OCI-M1 (cell line): ENCODE measurements around the gene EXOSC2.
A peak's percentile ranks its signal among the peaks of the same experiment; 100 is the strongest.
"Not testable (repeated sequence)": the region's sequence is repeated elsewhere in the genome, so short reads cannot be mapped to it uniquely, and the experiment has no call there.

ENCODE experiments used
- DNase-seq: peaks from one replicate; lab custom pipeline; 2025; lab: John Stamatoyannopoulos, UW

EXOSC2 gene

GRCh38 chr9:130667120-130667435 lies 26.5 kb upstream of the EXOSC2 start:
- DNase-seq, result no peak

- DNase-seq, result no peak
These were observed 25.4 kb upstream of the EXOSC2 start for GRCh38 chr9:130668196-130668595.

GRCh38 chr9:130668659-130669058 lies 24.9 kb upstream of the EXOSC2 start:
- no peak for DNase-seq

GRCh38 chr9:130669965-130670364 lies 23.6 kb upstream of the EXOSC2 start:
- no peak for DNase-seq

GRCh38 chr9:130670644-130671043 lies 22.9 kb upstream of the EXOSC2 start:
- DNase-seq, result no peak

GRCh38 chr9:130672466-130672865 lies 21.1 kb upstream of the EXOSC2 start:
- DNase-seq, result no peak

GRCh38 chr9:130672933-130673615 lies 20.5 kb upstream of the EXOSC2 start:
- DNase-seq, result no peak

- no peak for DNase-seq
These were observed 18.2 kb upstream of the EXOSC2 start for GRCh38 chr9:130675396-130675795.

- no peak for DNase-seq
These were observed 16.3 kb upstream of the EXOSC2 start for GRCh38 chr9:130677252-130677651.

GRCh38 chr9:130680836-130681768 lies 12.5 kb upstream of the EXOSC2 start:
- DNase-seq, result peak; percentile 72

- DNase-seq, result peak; percentile 45
These were observed 11.7 kb upstream of the EXOSC2 start for GRCh38 chr9:130681769-130682420.

- peak; percentile 71 for DNase-seq
These were observed 11.0 kb upstream of the EXOSC2 start for GRCh38 chr9:130682421-130683121.

- DNase-seq, result no peak
These were observed 8.5 kb upstream of the EXOSC2 start for GRCh38 chr9:130685104-130685503.

- DNase-seq, result not testable (repeated sequence)
These were observed 7.6 kb upstream of the EXOSC2 start for GRCh38 chr9:130685945-130686344.

- no peak for DNase-seq
These were observed 6.0 kb upstream of the EXOSC2 start for GRCh38 chr9:130687615-130688014.

GRCh38 chr9:130688072-130688471 lies 5.5 kb upstream of the EXOSC2 start:
- DNase-seq, result no peak

GRCh38 chr9:130689572-130689936 lies 4.0 kb upstream of the EXOSC2 start:
- no peak for DNase-seq

- peak; percentile 96 for DNase-seq
These were observed 3.5 kb upstream of the EXOSC2 start for GRCh38 chr9:130689937-130690700.

GRCh38 chr9:130692321-130692720 lies 1.3 kb upstream of the EXOSC2 start:
- DNase-seq, result no peak

GRCh38 chr9:130693101-130693425 lies 517 bp upstream of the EXOSC2 start:
- no peak for DNase-seq

GRCh38 chr9:130694205-130694604 lies 625 bp downstream of the EXOSC2 start:
- peak; percentile 40 for DNase-seq
